ENCODE measurements around the gene LDLRAD2. TPM values are rescaled to one million over a fixed set of nuclear protein-coding genes. Genes with fewer than 3 reads are reported as not detected.

The LDLRAD2 gene
- total RNA-seq, 1 experiment from 2014 or later: 1.0 TPM

GRCh38 chr1:21852282-21853130 lies 40.4 kb downstream of the LDLRAD2 start:
- H3K4me2 ChIP-seq (ENCODE audit: insufficient read depth, insufficient read length, low read length): no peak overlapping the region
- no peak overlapping the region for H3K4ac ChIP-seq (ENCODE audit: low read depth, low read length)
- no peaks in the 10 kb centered on the region for H3K79me1 ChIP-seq (ENCODE audit: insufficient read depth, low read depth, low read length, poor library complexity, severe bottlenecking)
- no peaks in the 10 kb centered on the region for H4K20me1 ChIP-seq (ENCODE audit: control insufficient read depth, insufficient read depth, insufficient read length)
- no peak overlapping the region for H2BK12ac ChIP-seq (ENCODE audit: insufficient read length, low read depth, low read length)
- no peaks in the 10 kb centered on the region for H3K27me3 Mint-ChIP-seq (ENCODE audit: low read depth)
- H3K36me3 Mint-ChIP-seq (ENCODE audit: insufficient read depth in 1 of 3, low read depth in 3 of 3): peaks cover 10 to 66% (median 48%) of the 10 kb centered on the region in 3 experiments; a peak in 6 of 7 replicates
- H3K9me3 ChIP-seq (ENCODE audit: control insufficient read depth, low read depth, low read length): no peaks in the 10 kb centered on the region
- H3T11ph ChIP-seq (ENCODE audit: low read length): no peak overlapping the region
- no peak overlapping the region for H2BK5ac ChIP-seq (ENCODE audit: insufficient read length, low read length)
- H3K79me2 ChIP-seq (ENCODE audit: insufficient read depth, low read length): no peaks in the 10 kb centered on the region
- no peak overlapping the region for H2AK5ac ChIP-seq (ENCODE audit: insufficient read length, low read length)
- H4K8ac ChIP-seq (replicated peaks; ENCODE audit: insufficient read length, low read depth, low read length): no peak overlapping the region
- no peak overlapping the region for H3K23ac ChIP-seq (ENCODE audit: insufficient read length, low read depth, low read length)
- H2BK20ac ChIP-seq (ENCODE audit: low read depth, low read length, poor library complexity, severe bottlenecking): no peak overlapping the region
- no peak overlapping the region for H2BK120ac ChIP-seq (ENCODE audit: low read depth, low read length, poor library complexity, severe bottlenecking)
- no peaks in the 10 kb centered on the region for H3K27me3 ChIP-seq (ENCODE audit: insufficient read depth, low read length)
- no peak overlapping the region for H3K14ac ChIP-seq (ENCODE audit: insufficient read depth, low read length)
- no peak overlapping the region for H4K5ac ChIP-seq (ENCODE audit: insufficient read length, low read depth, low read length)
- no peak overlapping the region for H2AFZ ChIP-seq (ENCODE audit: low read length)
- no peak overlapping the region for H3K27ac ChIP-seq (ENCODE audit: insufficient read length, low read depth, low read length)
- peak overlapping the region in 1 of 3 experiments; percentile 96; a peak in 2 of 7 replicates for H3K27ac Mint-ChIP-seq
- TF ChIP-seq, protein P1, sequence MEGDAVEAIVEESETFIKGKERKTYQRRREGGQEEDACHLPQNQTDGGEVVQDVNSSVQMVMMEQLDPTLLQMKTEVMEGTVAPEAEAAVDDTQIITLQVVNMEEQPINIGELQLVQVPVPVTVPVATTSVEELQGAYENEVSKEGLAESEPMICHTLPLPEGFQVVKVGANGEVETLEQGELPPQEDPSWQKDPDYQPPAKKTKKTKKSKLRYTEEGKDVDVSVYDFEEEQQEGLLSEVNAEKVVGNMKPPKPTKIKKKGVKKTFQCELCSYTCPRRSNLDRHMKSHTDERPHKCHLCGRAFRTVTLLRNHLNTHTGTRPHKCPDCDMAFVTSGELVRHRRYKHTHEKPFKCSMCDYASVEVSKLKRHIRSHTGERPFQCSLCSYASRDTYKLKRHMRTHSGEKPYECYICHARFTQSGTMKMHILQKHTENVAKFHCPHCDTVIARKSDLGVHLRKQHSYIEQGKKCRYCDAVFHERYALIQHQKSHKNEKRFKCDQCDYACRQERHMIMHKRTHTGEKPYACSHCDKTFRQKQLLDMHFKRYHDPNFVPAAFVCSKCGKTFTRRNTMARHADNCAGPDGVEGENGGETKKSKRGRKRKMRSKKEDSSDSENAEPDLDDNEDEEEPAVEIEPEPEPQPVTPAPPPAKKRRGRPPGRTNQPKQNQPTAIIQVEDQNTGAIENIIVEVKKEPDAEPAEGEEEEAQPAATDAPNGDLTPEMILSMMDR (conservative IDR thresholded peaks at IDR 0.05): no peak
- no peaks in the 10 kb centered on the region for H3K4me1 ChIP-seq (ENCODE audit: insufficient read depth, low read length)
- no peak for DNase-seq
- no peak overlapping the region; a peak in 1 of 5 replicates for H3K4me3 Mint-ChIP-seq
- no peak overlapping the region for H3K9ac ChIP-seq (ENCODE audit: extremely low read depth, insufficient read length, low read length)
- H2BK15ac ChIP-seq (ENCODE audit: low read depth, low read length): no peak overlapping the region
- no peaks in the 10 kb centered on the region for H3K9me3 Mint-ChIP-seq
- H3K23me2 ChIP-seq (ENCODE audit: insufficient read length, low read depth, low read length, poor library complexity, severe bottlenecking): no peaks in the 10 kb centered on the region
- no peaks in the 10 kb centered on the region for H3K4me1 Mint-ChIP-seq
- H4K91ac ChIP-seq (ENCODE audit: insufficient read length, low read depth, low read length): no peak overlapping the region
- no peak overlapping the region for H3K56ac ChIP-seq (ENCODE audit: insufficient read length, low read depth, low read length)
- WGBS (ENCODE audit: extremely low coverage, insufficient read length, low lambda C conversion rate): no CpG with 5 or more reads among the region's 29 CpGs
- no peak overlapping the region for H3K18ac ChIP-seq (ENCODE audit: insufficient read length, low read depth, low read length)
